NCI-H446 treated with DMSO at 0.1 percent for 48 hours (cell line): ENCODE measurements around the gene OR8G1.
"Not testable (repeated sequence)": the region's sequence is repeated elsewhere in the genome, so short reads cannot be mapped to it uniquely, and the experiment has no call there.

Experiments used
- DNase-seq: peaks from one replicate; lab custom pipeline; 2025; lab: John Stamatoyannopoulos, UW

OR8G1 gene, protein sequence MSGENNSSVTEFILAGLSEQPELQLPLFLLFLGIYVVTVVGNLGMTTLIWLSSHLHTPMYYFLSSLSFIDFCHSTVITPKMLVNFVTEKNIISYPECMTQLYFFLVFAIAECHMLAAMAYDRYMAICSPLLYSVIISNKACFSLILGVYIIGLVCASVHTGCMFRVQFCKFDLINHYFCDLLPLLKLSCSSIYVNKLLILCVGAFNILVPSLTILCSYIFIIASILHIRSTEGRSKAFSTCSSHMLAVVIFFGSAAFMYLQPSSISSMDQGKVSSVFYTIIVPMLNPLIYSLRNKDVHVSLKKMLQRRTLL

DNA sequence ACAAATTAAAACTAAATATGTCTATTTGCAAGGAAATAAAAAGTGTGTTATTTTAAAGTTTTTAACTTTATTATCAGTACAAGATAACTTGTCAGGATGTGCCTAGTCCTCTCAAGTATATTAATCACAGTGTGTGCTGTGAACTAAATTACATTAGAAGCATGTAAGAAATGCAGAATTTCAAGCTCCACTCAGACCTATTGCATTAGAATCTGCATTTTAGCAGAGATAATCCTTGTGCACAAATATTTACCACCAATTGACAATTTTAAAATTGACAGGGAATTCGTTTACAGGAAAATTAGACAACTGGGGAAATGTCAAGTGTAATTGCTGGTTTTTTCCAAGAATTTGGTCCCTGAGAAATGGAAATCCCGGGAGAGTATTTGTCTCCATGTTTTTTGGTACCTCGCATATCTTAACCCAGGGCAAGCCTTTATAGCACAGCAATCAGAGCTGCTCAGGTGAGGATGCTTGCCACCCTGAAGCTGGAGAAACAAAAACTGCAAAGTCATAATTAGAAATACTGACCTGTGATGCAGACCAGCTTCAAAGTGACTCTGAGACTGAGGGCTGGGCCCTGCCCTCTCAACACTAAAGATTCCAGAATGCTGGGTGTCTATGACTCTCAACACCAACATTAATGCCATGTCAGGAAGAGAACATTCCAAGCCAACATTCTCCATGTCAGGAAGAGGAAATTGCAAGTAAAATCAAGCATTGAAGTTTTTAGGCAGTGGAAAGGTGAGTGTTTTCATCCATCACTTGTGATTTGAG, at the start of gene OR8G1:
Gene OR8G1, plus strand, starts transcription at position 475 of the 777 bp plus-strand sequence. CDS start 8,581 bp downstream, outside the sequence.
- no peak for DNase-seq

DNA sequence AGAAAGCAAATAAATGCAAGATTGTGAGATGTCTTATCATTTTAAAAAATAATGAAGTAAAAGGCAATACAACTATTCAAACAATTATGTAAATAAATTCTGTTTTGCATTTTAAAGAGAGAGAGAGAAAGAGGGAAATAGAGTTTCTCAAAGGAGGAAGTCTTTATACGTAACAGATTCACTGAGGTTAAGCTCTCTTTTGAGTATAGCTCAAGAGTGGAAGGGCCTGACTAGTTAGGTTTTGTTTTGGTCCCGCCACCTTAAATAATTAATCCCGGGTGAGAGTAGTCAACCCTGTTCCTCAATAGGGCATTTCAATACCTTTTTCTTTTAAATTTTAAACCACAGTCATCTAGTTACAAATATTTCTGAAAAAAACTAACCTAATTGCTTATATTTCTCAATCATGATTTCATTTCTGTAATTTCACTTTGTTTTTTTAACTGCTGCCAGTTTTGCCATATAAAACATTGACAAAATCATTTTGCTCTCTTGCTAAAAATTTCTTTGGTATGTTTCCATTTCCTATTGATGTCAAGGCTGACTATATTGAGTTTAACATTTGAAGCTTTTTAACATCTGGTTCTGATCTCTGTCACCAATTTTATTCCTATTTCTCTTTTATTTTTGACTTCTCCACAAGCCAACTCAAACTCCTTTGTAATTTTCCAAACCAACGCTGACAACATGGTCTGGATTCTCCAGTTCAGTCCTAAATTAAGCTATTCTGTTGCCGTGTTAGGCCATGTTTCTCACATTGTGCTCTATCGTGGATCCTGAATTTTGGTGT, 47.5 kb upstream of the OR8G1 start:
- DNase-seq, result no peak

DNA sequence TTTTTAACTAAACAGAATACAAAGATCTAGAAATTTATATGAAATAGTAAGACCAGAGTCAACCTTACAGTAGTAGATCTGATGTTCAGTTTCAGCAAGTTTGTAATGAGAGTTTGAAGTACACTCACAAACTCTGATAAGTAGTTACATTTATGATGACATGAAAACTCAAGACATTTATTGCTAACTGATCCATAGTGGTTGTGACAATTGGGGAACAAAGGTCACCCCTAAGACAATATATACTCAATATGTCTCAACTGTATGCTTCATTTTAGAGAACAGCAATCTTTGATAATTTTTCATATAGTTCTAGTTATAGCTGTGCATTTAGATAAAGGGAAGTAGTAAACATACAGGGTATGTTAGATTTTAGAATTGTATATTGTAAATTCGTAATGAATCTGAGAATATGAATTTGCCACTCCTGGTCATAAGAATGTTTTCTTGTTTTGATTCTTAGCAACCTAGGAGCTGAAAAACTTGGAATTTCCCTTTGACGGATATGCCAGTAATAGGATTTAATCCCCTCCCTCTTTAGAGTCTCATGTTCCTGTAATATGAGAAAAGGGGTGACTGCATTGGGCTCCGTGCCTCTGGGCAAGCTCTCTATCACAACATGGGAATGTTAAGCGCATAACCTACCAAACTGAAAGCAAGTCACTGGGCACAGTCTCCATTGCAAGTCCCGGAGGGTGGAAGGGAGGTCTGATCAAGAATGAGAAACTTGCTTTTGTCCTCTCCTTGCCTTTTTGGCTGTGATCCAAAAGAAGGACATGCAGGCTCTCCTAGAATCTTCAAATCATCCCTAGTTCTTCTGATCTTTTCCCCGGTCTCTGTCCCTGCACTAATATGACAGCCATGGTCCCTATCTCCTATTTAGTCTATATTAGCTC, 46.4 kb upstream of the OR8G1 start:
- DNase-seq, result no peak

DNA sequence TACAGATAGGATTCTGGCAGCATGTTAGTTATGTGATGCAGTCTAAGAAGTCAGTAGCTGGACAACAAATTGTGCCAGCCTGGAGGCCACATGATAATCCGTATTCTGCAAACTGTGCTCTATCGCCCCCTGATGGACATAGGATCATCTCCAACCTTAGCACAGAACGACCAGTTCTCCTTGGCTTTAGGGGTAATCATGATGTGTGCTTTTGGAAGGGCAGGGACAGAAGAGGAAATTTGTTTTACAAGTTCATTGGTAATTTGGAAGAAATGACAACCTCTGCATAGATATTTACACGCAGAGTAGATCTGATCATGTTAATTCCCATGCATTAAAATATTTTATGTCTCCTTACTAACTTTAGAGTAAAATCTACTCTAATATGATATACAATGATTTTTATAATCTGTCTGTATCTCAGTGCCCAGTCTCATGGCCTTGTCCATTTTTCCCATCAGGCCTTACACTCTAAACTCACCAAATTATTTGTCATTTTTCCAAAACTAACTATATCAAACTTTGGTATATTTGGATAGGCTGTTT, 45.6 kb upstream of the OR8G1 start:
- peak; percentile 15 for DNase-seq

DNA sequence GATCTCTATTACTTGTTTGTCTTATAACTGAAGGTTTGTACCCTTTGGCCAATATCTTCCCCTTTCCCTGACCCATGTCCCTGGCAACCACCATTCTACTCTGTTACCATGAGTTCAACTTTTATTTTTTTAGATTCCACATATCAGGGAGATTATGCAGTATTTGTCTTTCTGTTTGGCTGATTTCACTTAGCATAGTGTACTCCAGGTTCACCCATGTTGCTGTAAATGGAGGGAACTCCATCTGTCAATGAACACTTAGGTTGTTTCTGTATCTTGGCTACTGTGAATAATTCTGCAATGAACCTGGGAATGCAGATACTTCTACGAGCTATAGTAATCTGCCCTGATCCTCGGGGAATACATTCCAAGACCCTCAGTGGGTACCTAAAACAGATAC, 42.9 kb upstream of the OR8G1 start:
- DNase-seq, result no peak

DNA sequence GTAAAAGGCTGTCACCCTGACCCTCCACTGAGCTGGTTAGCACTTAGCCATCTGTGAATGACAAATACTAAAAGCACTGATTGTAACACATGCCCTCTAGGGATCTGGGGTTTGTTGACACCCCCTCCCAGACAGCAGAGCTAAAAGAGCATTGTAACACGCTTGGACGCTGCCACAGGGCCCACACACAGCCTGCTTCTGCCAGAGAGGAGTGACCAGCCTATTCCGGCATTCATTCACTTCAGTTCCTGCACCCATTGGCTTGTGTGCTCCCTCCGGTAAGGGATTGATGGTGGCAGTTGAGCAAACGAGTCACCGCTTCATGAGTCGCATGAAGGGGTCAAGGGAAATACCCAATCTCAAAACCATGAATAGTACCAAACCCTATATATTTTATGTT, 42.0 kb upstream of the OR8G1 start:
- DNase-seq, result no peak

DNA sequence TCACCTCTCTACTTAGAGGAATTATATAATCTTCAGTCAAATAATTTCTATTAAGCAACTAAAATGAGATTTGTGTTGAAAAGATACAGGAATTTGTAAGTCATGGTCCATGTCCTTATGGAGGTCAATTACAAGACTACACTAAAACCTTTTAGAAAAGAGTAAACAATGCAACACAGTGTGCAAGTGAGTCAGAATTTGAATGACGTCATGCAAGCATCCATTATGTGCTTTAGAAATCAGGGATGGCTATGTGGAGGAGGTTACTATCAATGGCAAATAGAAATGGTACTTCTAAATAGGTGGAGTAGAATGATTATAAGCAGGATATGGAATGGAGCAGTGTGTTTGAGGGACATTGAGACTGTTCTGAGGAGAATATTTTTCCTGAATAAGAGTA, 41.2 kb upstream of the OR8G1 start:
- no peak for DNase-seq

DNA sequence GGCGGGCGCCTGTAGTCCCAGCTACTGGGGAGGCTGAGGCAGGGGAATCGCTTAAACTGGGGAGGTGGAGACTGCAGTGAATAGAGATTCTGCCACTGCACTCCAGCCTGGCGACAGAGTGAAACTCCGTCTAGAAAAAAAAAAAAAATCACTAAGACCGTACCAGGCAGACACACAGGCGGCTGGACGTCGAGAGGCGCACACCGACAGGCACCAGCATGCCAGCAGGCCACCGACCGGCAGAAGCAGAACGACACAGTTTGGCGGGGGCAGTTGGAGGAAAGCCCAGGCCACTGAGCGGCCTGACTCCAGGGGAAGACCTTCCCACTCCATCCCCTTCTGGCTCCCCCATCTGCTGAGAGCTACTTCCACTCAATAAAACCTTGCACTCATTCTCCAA, 40.2 kb upstream of the OR8G1 start:
- no peak for DNase-seq

DNA sequence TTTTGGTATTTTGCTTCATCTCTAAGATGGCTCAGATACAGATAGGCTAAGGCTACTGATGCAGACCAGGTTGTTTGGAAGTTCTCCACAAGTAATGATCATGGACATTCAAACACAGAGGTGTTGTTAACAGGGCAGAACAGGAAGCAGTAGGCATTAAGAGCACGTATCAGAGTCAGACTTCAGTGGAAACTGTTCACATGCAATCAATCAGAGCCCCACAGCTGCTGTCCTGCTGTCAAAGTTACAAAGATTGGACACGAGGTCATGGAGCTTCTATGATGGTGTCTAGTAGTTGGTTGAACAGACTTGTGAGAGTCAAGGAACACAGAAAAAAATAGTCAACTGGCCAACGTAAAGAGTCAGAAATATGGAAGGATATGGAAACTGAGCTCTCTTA, 37.9 kb upstream of the OR8G1 start:
- DNase-seq, result no peak

DNA sequence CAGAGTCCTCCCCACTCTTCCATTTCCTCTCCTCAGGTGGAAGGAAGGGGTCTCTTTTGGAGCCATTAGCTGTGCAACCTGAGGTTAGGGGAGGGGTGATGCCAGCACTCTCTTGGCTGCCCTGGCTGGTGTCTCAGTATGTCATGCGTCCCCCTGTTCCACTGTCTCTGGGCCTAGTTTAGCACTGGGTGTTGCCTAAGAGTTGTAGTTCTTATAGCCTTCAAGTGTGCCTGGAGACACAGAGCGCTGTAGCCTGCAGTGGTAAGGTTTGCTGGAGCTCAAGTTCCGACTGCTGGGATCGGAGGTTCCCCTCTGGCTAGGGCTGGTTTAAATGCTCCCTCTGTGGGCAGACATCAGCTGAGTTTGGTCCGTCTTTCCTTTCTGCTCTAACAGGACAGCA, 36.9 kb upstream of the OR8G1 start:
- no peak for DNase-seq

DNA sequence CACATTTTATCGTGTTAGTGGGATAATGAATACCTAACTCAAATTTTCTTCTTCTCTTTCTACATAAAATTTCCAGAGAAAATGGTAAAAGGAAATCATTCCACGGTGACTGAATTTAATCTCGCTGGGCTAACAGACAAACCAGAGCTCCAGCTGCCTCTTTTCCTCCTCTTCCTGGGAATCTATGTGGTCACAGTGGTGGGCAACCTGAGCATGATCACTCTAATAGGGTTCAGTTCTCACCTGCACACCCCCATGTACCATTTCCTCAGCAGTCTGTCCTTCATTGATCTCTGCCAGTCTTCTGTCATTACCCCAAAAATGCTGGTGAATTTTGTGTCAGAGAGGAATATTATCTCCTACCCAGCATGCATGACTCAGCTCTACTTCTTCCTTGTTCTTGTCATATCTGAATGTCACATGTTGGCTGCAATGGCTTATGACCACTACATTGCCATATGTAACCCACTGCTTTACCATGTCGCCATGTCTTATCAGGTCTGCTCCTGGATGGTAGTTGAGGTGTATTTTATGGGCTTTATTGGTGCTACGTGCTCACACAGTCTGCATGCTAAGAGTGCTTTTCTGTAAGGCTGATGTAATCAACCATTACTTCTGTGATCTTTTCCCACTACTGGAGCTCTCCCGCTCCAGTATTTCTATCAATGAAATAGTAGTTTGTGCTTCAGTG, 33.6 kb upstream of the OR8G1 start:
- no peak for DNase-seq

DNA sequence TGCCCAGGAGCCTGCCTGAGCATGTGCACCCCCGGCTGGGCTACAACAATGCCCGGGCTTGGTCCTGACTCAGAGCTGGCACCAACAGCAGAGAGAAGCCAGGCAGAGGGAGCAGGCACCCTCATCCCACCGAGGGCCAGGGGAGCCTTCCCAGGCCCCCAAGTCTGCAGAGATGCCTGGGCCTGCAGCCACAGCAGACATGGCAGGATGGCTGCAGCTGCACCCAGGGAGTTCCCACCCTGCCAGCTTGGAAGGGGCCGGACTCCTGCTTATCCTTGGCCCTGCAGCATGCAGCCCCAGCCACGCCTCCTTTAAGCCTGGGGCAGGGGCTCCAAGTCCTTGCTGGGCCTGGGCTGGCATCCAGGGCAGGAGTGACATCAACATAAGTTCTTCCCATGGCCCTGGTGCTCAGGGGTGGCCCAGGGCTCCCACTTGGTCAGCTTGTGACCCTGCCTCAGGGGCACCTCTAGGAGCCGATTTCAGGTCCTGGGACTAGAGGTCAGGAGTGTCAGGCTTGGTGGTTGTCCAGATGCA, 31.0 kb upstream of the OR8G1 start:
- DNase-seq, result no peak

DNA sequence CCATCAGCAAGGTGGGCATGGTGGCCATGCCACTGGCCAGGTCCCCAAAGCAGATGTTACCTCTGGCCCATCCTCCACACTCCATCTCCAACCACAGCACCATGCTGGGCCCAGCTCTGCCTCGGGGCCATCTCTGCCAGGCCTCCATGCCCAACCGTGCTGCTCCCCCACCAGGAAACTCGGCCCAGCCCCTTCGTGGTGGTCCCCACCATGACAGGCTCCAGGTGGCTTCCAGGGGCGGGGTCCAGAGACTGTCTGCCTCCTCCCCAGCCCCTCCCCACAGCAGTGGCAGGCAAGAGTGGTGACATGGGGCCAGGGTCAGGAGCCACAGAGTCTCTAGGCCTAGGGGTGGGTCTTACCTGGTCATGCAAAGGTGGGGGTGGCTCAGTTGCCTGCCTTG, 30.5 kb upstream of the OR8G1 start:
- no peak for DNase-seq

DNA sequence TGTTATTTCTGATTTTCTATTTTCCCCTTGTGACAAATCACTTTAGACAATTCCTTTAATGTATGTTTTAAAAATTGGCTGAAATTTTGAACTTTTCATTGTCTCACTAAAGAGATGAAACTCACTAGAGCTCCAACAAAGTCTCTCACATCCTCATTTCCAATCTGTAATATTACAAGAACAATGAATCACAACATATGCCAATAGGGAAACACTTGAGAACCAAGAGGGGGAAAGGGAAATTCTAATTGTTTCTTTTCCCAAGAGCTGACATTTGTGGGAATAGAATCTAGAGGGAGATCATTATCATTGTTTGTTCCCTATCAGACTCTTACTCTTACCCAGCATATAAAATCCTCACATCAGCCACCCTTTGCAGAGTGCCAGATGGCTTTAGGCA, 29.6 kb upstream of the OR8G1 start:
- no peak for DNase-seq

DNA sequence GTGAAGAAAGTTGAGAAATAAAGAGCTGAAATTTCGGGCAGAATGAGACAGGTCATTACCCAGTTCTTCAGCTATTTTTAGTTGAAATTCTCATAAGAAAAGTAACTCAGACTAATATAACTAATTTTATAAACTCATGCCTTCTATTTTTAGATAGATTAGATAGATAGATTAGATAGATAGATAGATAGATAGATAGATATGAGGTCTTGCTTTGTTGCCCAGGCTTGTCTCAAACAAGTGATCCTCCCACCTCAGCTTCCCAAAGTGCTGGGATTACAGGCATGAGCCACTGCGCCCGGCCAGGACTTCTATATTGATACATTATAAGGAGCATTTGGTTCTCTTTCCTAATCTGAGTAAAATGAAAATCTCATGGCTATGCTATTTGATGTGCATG, 26.9 kb upstream of the OR8G1 start:
- no peak for DNase-seq

DNA sequence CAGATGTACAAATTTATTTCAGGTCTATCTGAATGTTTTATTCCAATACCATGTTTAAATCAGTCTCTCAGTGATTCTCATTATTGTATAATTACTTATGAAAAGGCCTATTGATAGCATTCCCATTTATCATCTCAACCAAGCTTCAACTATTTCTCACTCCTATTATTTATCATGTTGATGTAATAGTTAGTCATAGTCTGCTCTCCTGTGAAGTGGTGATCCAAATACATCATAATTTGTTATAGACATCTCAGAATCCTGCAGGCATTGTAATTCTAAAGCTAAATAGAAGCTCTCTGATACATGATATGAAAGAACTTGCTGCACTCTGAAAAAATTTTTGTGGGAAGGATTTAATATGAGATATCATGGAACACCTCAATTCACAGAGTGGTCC, 21.8 kb upstream of the OR8G1 start:
- no peak for DNase-seq

DNA sequence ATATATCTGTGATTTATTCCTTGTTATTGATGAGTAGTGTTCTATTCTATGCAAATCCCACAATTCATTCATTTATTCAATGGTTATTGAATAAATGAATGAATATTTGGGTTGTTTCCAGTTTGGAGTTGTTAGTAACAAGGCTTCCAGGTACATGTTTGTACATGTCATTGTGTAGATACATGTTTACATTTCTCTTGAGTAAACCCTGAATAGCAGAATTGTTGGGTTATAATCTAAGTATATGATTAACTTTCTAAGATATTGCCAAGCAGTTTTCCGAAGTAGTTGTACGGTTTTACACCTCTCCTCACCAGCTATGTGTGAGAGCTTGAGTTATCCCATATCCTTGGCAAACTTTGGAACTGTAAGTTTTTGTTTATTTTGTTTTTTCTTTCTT, 18.5 kb upstream of the OR8G1 start:
- DNase-seq, result no peak

DNA sequence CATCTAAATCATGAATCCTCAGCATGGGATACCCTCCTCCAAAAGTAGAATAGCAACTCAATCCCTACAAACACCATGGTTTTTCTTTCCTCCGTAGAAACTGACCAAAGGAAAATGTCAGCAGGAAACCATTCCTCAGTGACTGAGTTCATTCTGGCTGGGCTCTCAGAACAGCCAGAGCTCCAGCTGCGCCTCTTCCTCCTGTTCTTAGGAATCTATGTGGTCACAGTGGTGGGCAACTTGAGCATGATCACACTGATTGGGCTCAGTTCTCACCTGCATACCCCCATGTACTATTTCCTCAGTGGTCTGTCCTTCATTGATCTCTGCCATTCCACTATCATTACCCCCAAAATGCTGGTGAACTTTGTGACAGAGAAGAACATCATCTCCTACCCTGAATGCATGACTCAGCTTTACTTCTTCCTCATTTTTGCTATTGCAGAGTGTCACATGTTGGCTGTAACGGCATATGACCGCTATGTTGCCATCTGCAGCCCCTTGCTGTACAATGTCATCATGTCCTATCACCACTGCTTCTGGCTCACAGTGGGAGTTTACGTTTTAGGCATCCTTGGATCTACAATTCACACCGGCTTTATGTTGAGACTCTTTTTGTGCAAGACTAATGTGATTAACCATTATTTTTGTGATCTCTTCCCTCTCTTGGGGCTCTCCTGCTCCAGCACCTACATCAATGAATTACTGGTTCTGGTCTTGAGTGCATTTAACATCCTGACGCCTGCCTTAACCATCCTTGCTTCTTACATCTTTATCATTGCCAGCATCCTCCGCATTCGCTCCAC, 16.1 kb upstream of the OR8G1 start:
- DNase-seq, result not testable (repeated sequence)

DNA sequence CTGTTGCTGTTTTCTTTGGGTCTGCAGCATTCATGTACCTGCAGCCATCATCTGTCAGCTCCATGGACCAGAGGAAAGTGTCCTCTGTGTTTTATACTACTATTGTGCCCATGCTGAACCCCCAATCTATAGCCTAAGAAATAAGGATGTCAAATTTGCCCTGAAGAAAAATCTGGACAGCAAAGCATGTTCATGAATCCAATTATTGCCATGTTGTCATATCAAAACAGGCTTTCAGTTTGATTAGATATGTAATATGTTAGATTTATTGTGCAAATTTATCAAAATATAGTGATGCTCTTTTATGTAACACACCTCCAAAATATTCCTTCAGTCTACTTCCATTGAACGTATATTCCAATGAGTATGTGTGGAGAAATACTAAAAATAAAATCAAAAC, 15.4 kb upstream of the OR8G1 start:
- no peak for DNase-seq

DNA sequence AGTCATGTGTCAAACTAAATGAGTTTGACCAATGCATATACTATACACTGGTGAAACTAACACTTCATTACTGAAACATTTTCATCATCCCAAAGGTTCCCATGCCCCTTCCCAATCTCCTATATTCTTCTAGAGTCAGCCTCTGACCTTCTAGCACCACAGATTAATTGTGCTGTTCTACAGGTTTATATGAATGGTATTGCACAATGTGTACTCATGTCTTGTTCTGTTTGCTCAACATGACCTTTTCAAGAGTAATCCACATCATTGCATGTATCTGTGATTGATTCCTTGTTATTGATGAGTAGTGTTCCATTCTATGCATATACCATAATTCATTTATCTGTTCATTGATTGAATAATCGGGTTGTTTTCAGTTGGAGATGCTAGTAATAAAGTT, 7.5 kb upstream of the OR8G1 start:
- no peak for DNase-seq
